SH-SY5Y (cell line): ENCODE data around the gene RRAD.

Source experiments
- GATA2 ChIP-seq: IDR thresholded peaks from 2 replicates; pipeline ENCODE4 v1.6.1; 2011; ENCODE audit warnings: mild to moderate bottlenecking, low read depth, low read length
- GATA3 ChIP-seq: IDR thresholded peaks from 2 replicates; pipeline ENCODE4 v1.6.1; 2011; ENCODE audit warnings: low read depth, mild to moderate bottlenecking, low read length, moderate library complexity

DNA sequence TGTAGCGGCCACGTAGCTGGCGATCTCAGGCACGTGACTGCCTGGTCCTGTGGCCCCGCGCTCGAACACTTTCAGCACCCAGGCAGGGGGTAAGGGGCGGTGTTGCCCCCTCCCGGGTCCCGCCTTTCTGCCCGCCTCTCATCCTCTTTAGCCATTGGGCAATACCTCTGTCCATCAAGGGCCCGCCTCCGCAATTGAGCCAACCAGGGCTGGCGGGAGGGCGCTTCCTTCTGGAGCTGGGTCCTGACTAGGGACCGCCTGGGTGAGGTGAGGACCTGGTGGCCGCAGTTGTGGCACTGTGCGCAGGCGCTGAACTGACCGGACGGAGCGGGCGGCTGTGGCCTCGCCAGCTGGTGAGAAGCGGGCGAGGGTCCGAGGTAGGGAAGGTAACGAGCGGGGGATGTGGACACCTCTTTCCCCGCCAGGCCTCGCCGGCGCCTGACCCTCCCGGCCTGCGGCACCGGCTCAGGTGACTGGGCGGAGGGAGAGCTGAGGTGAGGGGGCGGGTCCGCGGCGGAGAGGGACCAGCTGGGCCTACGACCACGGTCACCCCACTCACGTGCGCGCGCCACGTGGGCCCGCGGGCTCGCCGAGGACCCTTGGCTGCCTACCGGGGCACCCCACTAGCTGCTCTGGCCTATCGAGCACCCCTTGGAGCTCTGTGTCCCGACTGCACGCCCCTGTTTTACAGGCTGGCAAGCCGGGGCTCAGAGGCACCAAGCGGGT lies 44.9 kb downstream of the RRAD start, which contains the start of gene PDP2:
- no peak for TF ChIP-seq GATA3
- TF ChIP-seq GATA2, result no peak
